ENCODE data around the gene CORO1C. TPM values are rescaled to one million over a fixed set of nuclear protein-coding genes. Genes with fewer than 3 reads are reported as not detected.

CORO1C gene
- total and polyA plus RNA-seq, 2 donors (not counting 3 experiments of a cell fraction or from before 2014, with no cell fraction given), result 150 to 240 TPM

DNA sequence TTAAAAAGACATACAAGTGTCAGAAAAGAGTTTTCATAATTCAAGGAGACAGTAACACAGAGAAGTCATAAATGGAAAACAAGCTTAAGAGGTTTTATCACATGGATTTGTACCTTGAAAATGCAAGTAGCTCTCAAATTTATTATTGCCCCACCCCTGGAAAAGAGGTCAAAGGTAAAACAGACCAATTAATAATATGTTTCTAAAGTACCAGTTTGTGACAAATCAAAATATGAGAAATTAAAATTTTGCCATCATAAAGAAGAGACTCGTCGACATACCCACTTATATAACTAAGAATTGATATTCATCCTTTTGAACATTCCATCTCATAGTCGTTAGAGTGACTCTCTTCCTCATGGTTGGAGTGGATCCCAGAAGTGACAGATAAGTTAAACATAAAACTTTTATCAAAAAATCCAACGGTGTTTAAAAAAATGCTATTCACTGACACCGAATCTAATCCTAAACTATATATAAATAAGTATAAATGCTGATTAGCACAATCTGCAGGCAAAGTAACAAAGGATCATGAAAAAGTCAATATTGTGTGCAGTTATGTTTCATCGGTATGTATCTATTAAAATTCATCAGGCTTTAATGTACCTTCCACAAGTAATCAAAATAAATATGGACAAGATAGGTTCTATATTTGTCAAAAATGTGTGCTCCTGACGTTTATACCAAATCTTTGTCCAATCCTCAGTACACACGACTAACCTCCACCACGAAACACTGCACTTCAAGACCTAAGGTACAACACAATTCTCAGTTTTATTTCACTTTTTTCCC lies 2.3 kb downstream of the CORO1C start:
- no peak overlapping the region for H2AFZ ChIP-seq (ENCODE audit: low read depth, low read length)
- dilution Hi-C loops (cut with MboI; ENCODE audit: extremely low pct_ligation_motif_present, low sequenced_read_pairs) (no loop called here), intact Hi-C loops (cut with micrococcal nuclease) (no loop called here)
- H3K36me3 ChIP-seq (ENCODE audit: control insufficient read depth in 2 of 2, extremely low read depth in 1 of 2, insufficient read depth in 2 of 2, low read length in 2 of 2), result no peaks in the 10 kb centered on the region
- H3K27me3 ChIP-seq (ENCODE audit: control insufficient read depth in 2 of 2, insufficient read depth in 2 of 2, low read length in 2 of 2), result no peaks in the 10 kb centered on the region
- peak overlapping the region; percentile 99 for H3K4me2 ChIP-seq (ENCODE audit: insufficient read depth, low read length)
- peak; percentile 32 for DNase-seq (ENCODE audit: low read depth, low spot score)
- peak overlapping the region; percentile 93 for H3K9ac ChIP-seq (replicated peaks; ENCODE audit: extremely low read depth, insufficient read depth, low read length)
- H4K20me1 ChIP-seq (replicated peaks; ENCODE audit: control insufficient read depth, extremely low read depth, insufficient read depth, low read length), result peaks cover 5% of the 10 kb centered on the region
- H3K27ac ChIP-seq (ENCODE audit: insufficient read depth, low read depth, low read length), result peak overlapping the region; percentile 92
- peaks cover 37% of the 10 kb centered on the region for H3K4me1 ChIP-seq (ENCODE audit: control insufficient read depth, extremely low read depth, insufficient read depth, low read length)
- TF ChIP-seq POLR2A (IDR thresholded peaks at IDR 0.05; ENCODE audit: low read depth, low read length) (no peak), CTCF (IDR thresholded peaks at IDR 0.05; ENCODE audit: extremely low read depth in 1 of 2, insufficient read depth in 1 of 2, low read depth in 1 of 2, low read length in 2 of 2) (no peak), MYC (IDR thresholded peaks at IDR 0.05; ENCODE audit: low read depth, low read length) (no peak), POLR2AphosphoS5 (IDR thresholded peaks at IDR 0.05; ENCODE audit: insufficient read depth, low read depth, low read length) (no peak), MAX (IDR thresholded peaks at IDR 0.05; ENCODE audit: insufficient read depth, insufficient read length) (no peak), JUN (IDR thresholded peaks at IDR 0.05; ENCODE audit: borderline replicate concordance, insufficient read depth, insufficient read length, low read depth) (no peak), FOS (IDR thresholded peaks at IDR 0.05; ENCODE audit: borderline replicate concordance, insufficient read depth, low read length) (no peak), EZH2 (IDR thresholded peaks at IDR 0.05; ENCODE audit: borderline replicate concordance, low read depth, low read length, severe bottlenecking) (no peak)
- peak; percentile 26 for FAIRE-seq
- ChIA-PET CTCF (interaction anchor here (0.7 kb wide), 1 partner anchor 37 kb away, joined by 4 read pairs; no protein-coding TSS in a partner anchor), POLR2A (interaction anchor here (0.6 kb wide), 1 partner anchor 36 kb away, joined by 4 read pairs; no protein-coding TSS in a partner anchor)
- no peaks in the 10 kb centered on the region for H3K9me3 ChIP-seq (replicated peaks; ENCODE audit: control insufficient read depth, insufficient read depth, low read length)
- H3K4me3 ChIP-seq (replicated peaks in 1 of 3; ENCODE audit: insufficient read depth in 1 of 3, low read depth in 1 of 3, low read length in 3 of 3), result peak overlapping the region; percentile 57 to 91 (median 76)
- no TSS peak for BruUV-seq (replicated peaks)
- no peaks in the 10 kb centered on the region for H3K9me1 ChIP-seq (replicated peaks; ENCODE audit: control insufficient read depth, extremely low read depth, insufficient read depth, low read length)
- H3K79me2 ChIP-seq (ENCODE audit: control insufficient read depth, insufficient read depth, low read length), result peaks cover 71% of the 10 kb centered on the region

Data from endothelial cell of umbilical vein (primary cell).